OCI-LY3 (cell line): Measurements from ENCODE around the gene MAGEA9.

Source experiments
- EZH2phosphoT487 ChIP-seq: fragments of 200-600 bp; shearing (Covaris generic); IDR thresholded peaks from 2 replicates; pipeline ENCODE4 v1.6.1; 2018; ENCODE audit warnings: antibody characterized with exemption, mixed run types, low read depth
- TF ChIP-seq, protein P1 (sequence below): fragments of 200-600, 300-600 bp; sonication (generic); IDR thresholded peaks from 2 replicates; pipeline ENCODE4 v1.5.1; 2014; ENCODE audit warnings: antibody characterized with exemption, low read length, low read depth

DNA sequence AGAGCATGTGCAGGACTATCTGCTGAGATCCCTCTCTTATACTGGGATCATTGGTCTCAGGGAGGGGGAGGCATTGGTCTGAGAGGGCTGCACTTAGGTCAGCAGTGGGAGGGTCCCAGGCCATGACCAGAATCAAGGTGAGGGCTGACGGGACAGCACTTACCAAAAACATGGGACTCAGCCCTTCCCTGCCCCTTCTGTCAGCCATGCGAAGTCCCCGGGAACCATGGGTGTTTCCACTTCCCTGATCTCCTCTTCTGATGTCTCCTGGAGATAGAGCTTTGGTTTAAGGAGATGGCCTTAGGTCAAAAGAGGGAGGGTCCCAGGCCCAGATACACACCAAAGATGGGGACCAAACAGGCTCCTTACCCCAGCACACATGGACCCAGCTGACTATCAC lies 20.8 kb upstream of the MAGEA9 start:
- TF ChIP-seq, protein P1, sequence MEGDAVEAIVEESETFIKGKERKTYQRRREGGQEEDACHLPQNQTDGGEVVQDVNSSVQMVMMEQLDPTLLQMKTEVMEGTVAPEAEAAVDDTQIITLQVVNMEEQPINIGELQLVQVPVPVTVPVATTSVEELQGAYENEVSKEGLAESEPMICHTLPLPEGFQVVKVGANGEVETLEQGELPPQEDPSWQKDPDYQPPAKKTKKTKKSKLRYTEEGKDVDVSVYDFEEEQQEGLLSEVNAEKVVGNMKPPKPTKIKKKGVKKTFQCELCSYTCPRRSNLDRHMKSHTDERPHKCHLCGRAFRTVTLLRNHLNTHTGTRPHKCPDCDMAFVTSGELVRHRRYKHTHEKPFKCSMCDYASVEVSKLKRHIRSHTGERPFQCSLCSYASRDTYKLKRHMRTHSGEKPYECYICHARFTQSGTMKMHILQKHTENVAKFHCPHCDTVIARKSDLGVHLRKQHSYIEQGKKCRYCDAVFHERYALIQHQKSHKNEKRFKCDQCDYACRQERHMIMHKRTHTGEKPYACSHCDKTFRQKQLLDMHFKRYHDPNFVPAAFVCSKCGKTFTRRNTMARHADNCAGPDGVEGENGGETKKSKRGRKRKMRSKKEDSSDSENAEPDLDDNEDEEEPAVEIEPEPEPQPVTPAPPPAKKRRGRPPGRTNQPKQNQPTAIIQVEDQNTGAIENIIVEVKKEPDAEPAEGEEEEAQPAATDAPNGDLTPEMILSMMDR = no peak
- TF ChIP-seq EZH2phosphoT487 = no peak
